Activated T-cell treated with anti-CD3 and anti-CD28 coated beads, Interleukin-2, amount 50 U/mL, for 72 hours (primary cell): ENCODE results near the gene SESN3. TPM values are rescaled to one million over a fixed set of nuclear protein-coding genes. Genes with fewer than 3 reads are reported as not detected.
"Not testable (repeated sequence)": the region's sequence is repeated elsewhere in the genome, so short reads cannot be mapped to it uniquely, and the experiment has no call there.

Source experiments
- ATAC-seq, 2 donors: fragments of 150-1000 bp; cut with Tn5 transposase; replicated peaks in 1 of 2; 2 replicates each; pipeline ENCODE4 v1.10.0; 2021; ENCODE audit warnings: moderate library complexity in 2 of 2, mild to moderate bottlenecking in 1 of 2
- DNase-seq, 2 donors: peaks; one replicate each; pipeline ENCODE4 v3.0.0; 2021 to 2022; ENCODE audit warnings: mixed read lengths in 1 of 2
- H3K27ac Mint-ChIP-seq: one replicate; pipeline ENCODE4 v1.8.0; 2022; ENCODE audit warnings: mild to moderate bottlenecking, moderate library complexity, mixed read lengths
- H3K27me3 Mint-ChIP-seq: one replicate; pipeline ENCODE4 v1.8.0; 2022; ENCODE audit warnings: low read depth, mixed read lengths
- H3K36me3 Mint-ChIP-seq, 2 donors: one replicate each; pipeline ENCODE4 v1.8.0; 2022; ENCODE audit warnings: mixed read lengths in 2 of 2, mild to moderate bottlenecking in 1 of 2; ENCODE audit not compliant: insufficient read depth in 2 of 2
- H3K4me1 Mint-ChIP-seq: one replicate; pipeline ENCODE4 v1.8.0; 2022; ENCODE audit warnings: low read depth, mixed read lengths
- H3K4me3 Mint-ChIP-seq, 2 donors: one replicate each; pipeline ENCODE4 v1.8.0; 2022; ENCODE audit warnings: mild to moderate bottlenecking in 2 of 2, mixed read lengths in 2 of 2, moderate library complexity in 2 of 2
- H3K9me3 Mint-ChIP-seq, 2 donors: one replicate each; pipeline ENCODE4 v1.8.0; 2022; ENCODE audit warnings: mixed read lengths in 2 of 2
- total RNA-seq, 2 donors: library from RNA; stranded (reverse); gene quantifications; one replicate each; pipeline ENCODE4 v1.2.3, GENCODE V29; 2022

The SESN3 gene
- total RNA-seq, 2 donors from 2014 or later = 13.7 to 15.6 TPM

DNA sequence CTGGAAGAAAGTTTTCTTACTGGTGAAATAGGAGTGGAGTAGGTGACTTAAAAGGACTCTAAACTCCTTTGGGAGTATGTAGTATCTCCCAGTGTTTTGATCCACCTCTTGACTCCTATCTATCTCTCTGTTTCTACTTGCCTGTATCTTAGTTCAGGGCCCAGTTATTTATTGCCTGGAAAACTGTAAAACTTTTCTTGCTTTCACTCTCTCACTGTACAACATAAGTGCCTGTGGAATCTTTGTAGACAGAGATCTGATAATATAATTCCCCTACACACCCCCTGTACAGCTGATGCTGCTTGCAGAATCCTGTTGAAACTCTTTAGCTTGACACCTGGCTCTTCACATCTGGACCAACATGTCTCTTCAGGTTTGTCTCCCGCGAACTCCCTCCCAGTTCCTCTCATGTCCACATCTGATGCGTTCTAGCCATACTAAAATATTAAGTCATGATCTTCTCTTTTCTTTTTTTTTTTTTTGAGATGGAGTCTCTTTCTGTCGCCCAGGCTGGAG is 26.5 kb upstream of the SESN3 start:
- no peaks in the 10 kb centered on the region for H3K36me3 Mint-ChIP-seq
- no peaks in the 10 kb centered on the region for H3K27me3 Mint-ChIP-seq
- no peak for DNase-seq
- H3K4me3 Mint-ChIP-seq = no peak overlapping the region
- no peaks in the 10 kb centered on the region for H3K9me3 Mint-ChIP-seq
- ATAC-seq = no peak
- H3K4me1 Mint-ChIP-seq = peaks cover 40% of the 10 kb centered on the region
- H3K27ac Mint-ChIP-seq = no peak overlapping the region

DNA sequence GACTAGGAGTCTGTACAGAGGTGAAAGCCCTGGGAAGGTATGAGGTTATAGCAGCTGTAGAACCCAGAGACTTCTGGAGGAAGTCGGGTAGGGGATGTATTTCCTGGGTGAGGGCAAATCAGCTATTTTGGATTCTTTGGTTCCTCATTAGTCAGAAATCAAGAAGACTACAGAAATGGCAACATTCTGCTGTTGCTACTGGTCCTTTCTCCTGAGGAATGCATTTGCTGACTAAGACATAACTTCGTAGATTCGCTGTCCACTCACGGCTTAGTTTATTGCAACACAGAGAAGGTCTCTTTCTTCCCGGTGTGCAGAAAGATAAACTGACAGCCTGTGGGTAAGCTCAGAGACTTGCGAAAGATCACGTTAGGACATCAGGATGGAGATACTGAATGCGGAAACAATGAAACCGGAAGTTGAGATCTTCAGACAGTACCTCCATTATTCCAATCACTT is 25.3 kb upstream of the SESN3 start:
- Mint-ChIP-seq H3K27me3 (no peaks in the 10 kb centered on the region), H3K9me3 (no peaks in the 10 kb centered on the region), H3K36me3 (no peaks in the 10 kb centered on the region), H3K27ac (peak overlapping the region; percentile 22), H3K4me1 (peaks cover 46% of the 10 kb centered on the region), H3K4me3 (no peak overlapping the region)
- no peak for ATAC-seq
- no peak for DNase-seq

DNA sequence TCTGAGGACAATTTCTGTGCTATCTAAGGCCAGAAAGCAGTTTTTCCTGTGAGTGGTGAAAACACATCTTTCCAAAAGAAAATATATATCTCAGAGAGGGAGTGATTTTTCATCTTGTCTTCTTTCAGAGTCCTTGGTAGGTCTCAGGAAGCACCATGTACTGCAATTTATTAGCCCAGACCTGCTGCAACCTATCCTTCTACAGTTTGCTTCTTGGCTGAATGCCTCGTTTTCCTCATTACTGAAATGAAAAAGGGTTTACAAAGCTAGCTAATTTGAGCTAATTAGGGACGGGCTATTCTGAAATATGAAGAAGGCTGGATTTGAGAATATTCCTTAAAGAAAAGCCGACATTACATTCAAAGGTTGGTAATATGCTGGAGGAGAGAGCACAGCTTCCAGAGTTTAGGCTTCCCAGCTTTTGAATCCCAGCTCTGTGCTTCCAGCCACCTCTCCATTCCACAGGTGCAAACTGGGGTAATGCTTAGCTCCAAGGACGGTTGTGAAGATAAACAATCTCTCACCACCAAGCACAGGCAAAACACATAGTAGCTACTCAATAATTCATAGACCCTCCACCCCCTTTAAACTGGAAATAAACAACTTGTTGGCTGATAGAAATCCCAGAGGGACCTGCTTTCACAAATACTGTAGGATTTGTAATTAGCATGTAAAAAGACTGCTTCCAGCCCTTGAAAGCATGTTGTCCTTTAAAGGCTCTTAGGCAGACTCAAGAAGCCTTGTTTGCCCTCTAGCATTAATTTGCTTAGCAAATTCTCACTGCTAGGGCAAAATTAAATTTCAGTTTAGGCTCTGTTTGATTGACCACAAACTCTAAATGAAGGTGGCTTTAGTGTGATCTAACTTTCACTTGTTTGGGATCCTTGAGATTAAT is 24.5 kb upstream of the SESN3 start:
- H3K4me1 Mint-ChIP-seq = peaks cover 46% of the 10 kb centered on the region
- no peaks in the 10 kb centered on the region for H3K36me3 Mint-ChIP-seq
- ATAC-seq (no peak), DNase-seq (no peak)
- H3K9me3 Mint-ChIP-seq = no peaks in the 10 kb centered on the region
- H3K27me3 Mint-ChIP-seq = no peaks in the 10 kb centered on the region
- no peak overlapping the region for H3K4me3 Mint-ChIP-seq
- H3K27ac Mint-ChIP-seq = no peak overlapping the region

DNA sequence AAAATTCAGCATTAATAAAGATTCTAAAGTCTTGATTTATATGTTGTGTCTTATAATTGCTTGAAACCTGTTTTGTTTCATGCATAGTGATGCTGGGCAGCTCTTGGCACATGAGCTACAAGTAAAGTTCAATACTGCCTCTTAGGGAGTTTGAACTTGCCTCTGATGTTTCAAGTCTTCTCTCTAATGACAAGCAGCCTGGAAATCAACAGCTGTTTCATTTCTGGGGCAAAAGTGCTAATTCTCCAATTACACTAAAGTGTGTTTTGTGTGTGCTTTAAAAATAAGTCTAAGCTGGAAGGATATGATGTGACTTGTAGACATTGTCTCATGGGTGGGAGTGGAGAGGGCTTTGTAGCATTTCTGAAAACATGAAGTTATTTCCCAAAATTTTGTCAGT is 23.7 kb upstream of the SESN3 start:
- Mint-ChIP-seq H3K4me3 (peak overlapping the region in 1 of 2 donors; percentile 6), H3K4me1 (peaks cover 46% of the 10 kb centered on the region), H3K27ac (no peak overlapping the region), H3K9me3 (no peaks in the 10 kb centered on the region), H3K36me3 (no peaks in the 10 kb centered on the region), H3K27me3 (no peaks in the 10 kb centered on the region)
- ATAC-seq (peak; percentile 16), DNase-seq (no peak)

DNA sequence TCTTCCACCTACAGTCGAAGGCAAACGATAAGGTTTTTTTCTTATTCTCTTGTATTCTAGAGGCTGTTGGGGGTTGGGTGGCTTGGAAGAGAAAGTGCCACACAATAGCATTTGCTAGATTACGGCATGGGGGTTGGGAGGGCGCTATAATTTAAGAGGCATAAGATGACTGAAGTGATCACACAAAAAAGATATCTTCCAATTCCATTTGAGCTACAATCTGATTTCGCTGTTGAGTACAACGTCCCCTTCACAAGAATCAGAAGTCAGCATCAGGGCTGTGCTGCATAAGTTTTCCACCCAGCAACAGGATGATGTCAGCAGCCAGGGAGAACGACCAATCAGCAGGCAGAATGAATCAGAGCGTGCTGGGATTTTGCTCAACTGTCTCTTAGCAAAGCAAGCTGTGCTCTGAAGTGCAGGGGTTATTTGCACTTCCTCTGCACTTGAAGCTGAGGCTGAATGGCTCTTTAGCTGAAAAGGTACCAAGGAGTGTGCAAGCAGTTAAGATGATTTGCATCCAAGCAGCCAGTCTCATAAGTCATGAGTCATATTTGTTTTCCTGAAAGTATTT is 23.2 kb upstream of the SESN3 start:
- peaks cover 46% of the 10 kb centered on the region for H3K4me1 Mint-ChIP-seq
- H3K4me3 Mint-ChIP-seq = peak overlapping the region; percentile 71 to 81
- DNase-seq (peak; percentile 78 to 81), ATAC-seq (peak; percentile 100)
- H3K9me3 Mint-ChIP-seq = no peaks in the 10 kb centered on the region
- H3K27me3 Mint-ChIP-seq = no peaks in the 10 kb centered on the region
- H3K27ac Mint-ChIP-seq = peak overlapping the region; percentile 66
- H3K36me3 Mint-ChIP-seq = no peaks in the 10 kb centered on the region

DNA sequence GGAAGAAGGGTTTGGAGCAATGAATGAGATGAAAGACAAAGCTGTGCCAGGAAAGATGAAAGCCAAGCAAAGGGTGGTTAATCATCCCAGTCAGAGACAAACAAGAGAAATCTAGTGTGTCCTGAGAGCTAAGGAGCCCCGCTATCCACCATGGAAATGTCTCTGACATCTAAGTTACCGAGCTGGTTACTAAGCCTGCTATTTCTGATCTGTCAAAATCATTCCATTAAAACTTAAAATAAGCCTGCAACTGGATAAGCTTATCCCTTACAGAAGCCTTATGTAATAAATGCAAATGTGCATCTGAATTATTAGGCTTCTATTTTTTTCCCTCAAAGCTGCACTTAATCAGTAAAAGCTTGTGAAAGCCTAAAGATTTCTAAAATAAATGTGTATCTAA is 22.1 kb upstream of the SESN3 start:
- ATAC-seq = no peak
- Mint-ChIP-seq H3K9me3 (no peaks in the 10 kb centered on the region), H3K27ac (no peak overlapping the region), H3K4me3 (no peak overlapping the region), H3K4me1 (peaks cover 54% of the 10 kb centered on the region), H3K27me3 (no peaks in the 10 kb centered on the region), H3K36me3 (no peaks in the 10 kb centered on the region)
- no peak for DNase-seq

DNA sequence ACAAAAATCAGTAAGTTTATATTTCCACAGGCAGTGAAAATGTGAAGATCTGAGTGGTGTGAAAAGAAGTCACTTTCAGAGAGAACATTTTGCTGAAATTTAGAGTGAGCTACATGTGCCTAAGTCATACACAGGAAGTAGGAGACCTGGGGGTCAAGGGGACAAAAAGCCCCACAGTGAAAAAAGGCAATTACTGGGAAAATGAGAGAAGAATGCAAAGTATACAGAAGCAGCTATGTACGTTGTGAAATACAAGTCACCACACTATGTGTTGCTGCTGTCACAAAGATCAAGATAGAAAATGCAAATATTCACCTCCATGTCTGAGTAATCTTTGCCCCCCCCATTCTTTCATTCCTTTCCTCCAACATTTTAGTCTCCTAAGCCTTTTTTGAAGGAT is 21.6 kb upstream of the SESN3 start:
- H3K27ac Mint-ChIP-seq = peak overlapping the region; percentile 31
- H3K9me3 Mint-ChIP-seq = no peaks in the 10 kb centered on the region
- no peak for ATAC-seq
- peaks cover 54% of the 10 kb centered on the region for H3K4me1 Mint-ChIP-seq
- no peak for DNase-seq
- H3K36me3 Mint-ChIP-seq = no peaks in the 10 kb centered on the region
- H3K4me3 Mint-ChIP-seq = no peak overlapping the region
- no peaks in the 10 kb centered on the region for H3K27me3 Mint-ChIP-seq

DNA sequence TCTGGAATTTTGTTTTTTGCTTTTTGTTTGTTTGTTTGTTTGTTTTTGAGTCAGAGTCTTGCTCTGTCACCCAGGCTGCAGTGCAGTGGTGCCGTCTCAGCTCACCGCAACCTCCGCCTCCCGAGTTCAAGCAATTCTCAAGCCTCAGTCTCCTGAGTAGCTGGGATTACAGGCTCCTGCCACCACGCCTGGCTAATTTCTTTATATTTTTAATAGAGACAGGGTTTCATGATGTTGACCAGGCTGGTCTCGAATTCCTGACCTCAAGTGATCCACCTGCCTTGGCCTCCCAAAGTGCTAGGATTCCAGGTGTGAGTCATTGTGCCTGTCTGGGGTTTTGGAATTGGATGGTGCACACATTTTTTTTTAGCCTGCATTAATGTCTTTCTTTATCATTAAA is 20.9 kb upstream of the SESN3 start:
- not testable (repeated sequence) for H3K4me3 Mint-ChIP-seq, DNase-seq, H3K9me3 Mint-ChIP-seq, H3K36me3 Mint-ChIP-seq, H3K27me3 Mint-ChIP-seq, ATAC-seq
- peak overlapping the region; percentile 31 for H3K27ac Mint-ChIP-seq
- peaks cover 58% of the 10 kb centered on the region for H3K4me1 Mint-ChIP-seq

DNA sequence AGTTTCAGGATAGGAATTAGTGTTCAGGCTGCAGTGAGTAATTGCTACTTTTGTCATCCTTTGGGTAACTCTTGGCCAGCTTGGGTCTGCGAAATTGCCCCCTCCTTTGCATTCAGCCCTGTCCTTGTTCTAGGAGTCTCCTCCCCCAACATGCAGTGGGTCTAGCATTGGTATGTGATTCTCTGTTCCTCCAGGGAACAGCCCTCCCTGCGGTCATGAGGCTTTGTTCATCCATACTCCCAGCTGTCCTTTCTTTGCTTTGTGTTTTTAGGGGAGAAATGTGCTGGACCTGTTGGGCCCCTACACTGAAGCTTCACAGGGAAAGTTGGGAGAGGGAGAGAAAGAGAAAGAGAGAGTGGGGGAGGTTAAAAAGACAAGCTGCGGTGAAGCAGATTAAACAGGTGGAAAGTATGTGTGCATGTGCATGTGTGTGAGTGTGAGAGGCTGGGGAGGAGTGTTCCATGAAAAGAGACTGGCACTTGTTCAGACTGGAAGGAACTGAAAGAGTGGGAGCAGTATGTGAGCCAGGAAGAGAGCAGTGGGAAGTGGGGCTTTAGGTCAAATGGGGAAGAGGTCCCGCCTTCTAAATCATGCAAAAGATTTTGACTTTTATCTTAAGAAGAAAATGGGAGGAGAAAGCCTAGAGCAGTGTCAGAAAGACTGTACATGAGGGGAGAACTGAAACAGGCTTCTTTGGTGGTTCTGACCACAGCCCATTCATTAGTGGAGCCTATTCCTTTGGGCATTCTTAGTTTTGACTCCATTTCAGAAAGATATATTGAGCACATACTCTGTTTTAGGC is 17.9 kb upstream of the SESN3 start:
- H3K36me3 Mint-ChIP-seq = no peaks in the 10 kb centered on the region
- H3K27me3 Mint-ChIP-seq = no peaks in the 10 kb centered on the region
- H3K27ac Mint-ChIP-seq = no peak overlapping the region
- H3K4me1 Mint-ChIP-seq = peaks cover 44% of the 10 kb centered on the region
- H3K4me3 Mint-ChIP-seq = peak overlapping the region in 1 of 2 donors; percentile 16
- H3K9me3 Mint-ChIP-seq = no peaks in the 10 kb centered on the region
- ATAC-seq = peak; percentile 27 to 29
- peak in 1 of 2 donors; percentile 1 for DNase-seq

DNA sequence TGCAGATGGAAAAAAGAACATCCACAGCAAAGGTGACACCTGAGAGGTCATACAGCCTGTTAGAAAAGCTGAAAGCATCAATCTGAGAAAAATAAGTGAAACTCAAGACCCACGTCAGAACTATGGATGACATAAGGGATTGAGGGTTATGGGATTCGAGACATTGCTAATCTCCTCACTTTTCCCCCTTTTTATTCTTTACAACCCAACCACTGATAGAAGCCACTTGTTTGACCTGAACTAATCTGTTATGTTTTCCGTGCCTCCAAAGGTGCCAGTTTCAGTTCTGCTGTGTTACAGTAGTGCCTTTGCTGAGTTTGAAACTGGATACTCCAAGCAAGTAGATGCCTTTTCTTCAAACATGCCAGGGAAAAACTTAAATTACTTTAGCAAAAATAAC is 16.9 kb upstream of the SESN3 start:
- no peak for DNase-seq
- no peak for ATAC-seq
- H3K27ac Mint-ChIP-seq = no peak overlapping the region
- H3K9me3 Mint-ChIP-seq = no peaks in the 10 kb centered on the region
- H3K36me3 Mint-ChIP-seq = no peaks in the 10 kb centered on the region
- H3K27me3 Mint-ChIP-seq = no peaks in the 10 kb centered on the region
- no peak overlapping the region for H3K4me3 Mint-ChIP-seq
- peaks cover 34% of the 10 kb centered on the region for H3K4me1 Mint-ChIP-seq

DNA sequence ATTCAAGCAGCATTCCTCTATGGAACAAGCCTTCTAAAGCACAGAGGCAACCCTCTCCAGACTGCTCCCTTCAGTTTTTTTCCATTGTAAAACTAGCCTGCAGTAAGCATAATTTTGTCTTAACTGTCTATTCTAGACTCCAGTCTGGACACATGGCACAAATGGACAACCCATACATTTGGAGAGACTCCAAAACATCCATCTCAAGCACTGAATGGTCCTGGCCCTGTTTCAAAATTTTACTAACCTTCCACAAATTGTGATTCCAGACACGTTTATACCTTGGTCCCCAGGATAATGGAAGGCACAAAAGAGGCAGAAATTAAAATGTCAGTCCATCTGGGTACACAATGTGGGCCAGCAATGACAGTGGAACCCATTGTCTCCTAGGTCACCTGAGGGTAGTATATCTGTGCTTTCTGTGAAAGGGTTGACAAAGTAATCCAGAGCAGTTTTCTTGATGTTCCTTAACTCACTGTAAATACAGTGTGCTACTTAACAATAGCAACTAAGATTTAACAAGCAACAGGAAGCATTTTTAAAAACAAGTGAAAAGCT is 16.2 kb upstream of the SESN3 start:
- no peak overlapping the region for H3K27ac Mint-ChIP-seq
- H3K27me3 Mint-ChIP-seq = no peaks in the 10 kb centered on the region
- H3K4me1 Mint-ChIP-seq = peaks cover 27% of the 10 kb centered on the region
- DNase-seq (no peak), ATAC-seq (no peak)
- H3K36me3 Mint-ChIP-seq = no peaks in the 10 kb centered on the region
- no peaks in the 10 kb centered on the region for H3K9me3 Mint-ChIP-seq
- H3K4me3 Mint-ChIP-seq = no peak overlapping the region

DNA sequence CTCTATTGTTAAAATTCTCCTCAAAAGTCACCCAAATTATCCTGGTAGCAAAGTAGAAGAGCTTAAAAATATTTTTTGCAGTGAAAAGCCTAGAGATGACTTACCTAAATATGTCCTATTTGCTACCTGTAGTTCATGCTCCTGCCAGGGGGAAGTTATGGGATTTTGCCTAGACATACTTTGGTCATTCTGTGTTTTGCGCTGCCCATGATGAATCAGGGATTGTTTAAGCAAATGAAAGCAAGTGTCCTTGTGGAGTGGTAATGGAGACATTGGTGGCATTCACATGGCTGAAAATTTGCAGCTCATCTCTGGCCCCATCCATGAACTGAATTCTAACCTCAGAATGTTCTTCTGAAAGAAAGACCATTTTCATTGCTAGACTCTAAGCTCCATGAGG is 14.6 kb upstream of the SESN3 start:
- Mint-ChIP-seq H3K9me3 (no peaks in the 10 kb centered on the region), H3K4me1 (peaks cover 25% of the 10 kb centered on the region), H3K4me3 (no peak overlapping the region), H3K27me3 (no peaks in the 10 kb centered on the region), H3K27ac (no peak overlapping the region), H3K36me3 (no peaks in the 10 kb centered on the region)
- DNase-seq (no peak), ATAC-seq (no peak)

DNA sequence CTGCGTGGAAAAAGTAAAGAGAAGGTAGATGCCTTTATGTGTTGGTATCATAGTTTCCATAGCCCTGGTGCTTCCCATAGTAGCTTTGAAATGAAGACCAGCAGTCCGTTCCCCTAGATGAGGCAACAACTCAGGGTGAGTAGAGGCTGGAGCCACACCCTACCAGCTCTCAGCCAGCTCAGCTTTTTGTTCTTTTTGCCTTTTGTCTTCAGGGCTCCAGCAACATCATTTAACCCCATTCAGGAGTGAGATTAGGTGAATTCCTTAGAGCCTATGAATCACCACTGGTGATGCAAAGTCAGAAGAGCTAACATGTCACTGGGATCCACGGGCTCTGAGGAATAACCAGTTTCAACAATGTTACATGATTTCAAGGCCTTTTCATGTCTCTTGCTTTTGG is 14.0 kb upstream of the SESN3 start:
- no peaks in the 10 kb centered on the region for H3K9me3 Mint-ChIP-seq
- H3K4me3 Mint-ChIP-seq = no peak overlapping the region
- peaks cover 25% of the 10 kb centered on the region for H3K4me1 Mint-ChIP-seq
- no peaks in the 10 kb centered on the region for H3K27me3 Mint-ChIP-seq
- no peaks in the 10 kb centered on the region for H3K36me3 Mint-ChIP-seq
- ATAC-seq = peak; percentile 86 to 91
- peak; percentile 25 to 31 for DNase-seq
- no peak overlapping the region for H3K27ac Mint-ChIP-seq
